SKM-1 treated with dmso at 0.1 percent for 144 hours (cell line): ENCODE results near the gene GNB3.
"Not testable (repeated sequence)": the region's sequence is repeated elsewhere in the genome, so short reads cannot be mapped to it uniquely, and the experiment has no call there.

Experiments used
- DNase-seq: peaks from one replicate; lab custom pipeline; 2025; ENCODE audit not compliant: unreplicated experiment; lab: John Stamatoyannopoulos, UW

The GNB3 gene

DNA sequence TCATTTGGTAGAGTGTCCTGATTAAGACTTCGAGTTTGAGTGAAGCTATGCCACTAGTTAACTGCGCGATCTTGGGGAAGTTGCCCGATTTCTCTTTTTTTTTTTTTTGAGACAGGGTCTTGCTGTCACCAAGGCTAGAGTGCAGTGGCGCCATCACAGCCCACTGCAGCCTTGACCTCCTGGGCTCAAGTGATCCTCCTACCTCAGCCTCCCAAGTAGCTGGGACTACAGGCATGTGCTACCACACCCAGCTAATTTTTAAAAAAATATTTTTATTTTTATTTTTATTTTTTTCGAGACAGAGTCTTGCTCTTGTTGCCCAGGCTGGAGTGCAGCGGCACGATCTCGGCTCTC is 33.3 kb downstream of the GNB3 start:
- DNase-seq = not testable (repeated sequence)

GRCh38 chr12:6879824-6880223 is 39.1 kb downstream of the GNB3 start:
- not testable (repeated sequence) for DNase-seq

DNA sequence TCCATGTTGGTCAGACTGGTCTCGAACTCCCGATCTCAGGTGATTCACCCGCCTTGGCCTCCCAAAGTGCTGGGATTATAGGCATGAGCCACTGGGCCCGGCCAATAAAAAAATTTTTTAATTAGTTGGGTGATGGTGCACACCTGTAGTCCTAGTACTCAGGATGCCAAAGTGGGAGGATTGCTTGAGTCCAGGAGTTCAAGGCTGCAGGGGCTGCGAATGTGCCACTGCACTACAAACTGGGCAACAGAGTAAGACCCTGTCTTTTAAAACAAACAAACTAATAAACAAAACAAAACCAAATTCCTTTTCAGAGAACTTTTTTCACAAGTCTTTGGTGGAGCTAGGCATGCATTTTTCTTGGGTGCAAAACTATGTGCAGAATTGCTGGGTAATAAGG is 42.5 kb downstream of the GNB3 start:
- DNase-seq = no peak

- DNase-seq = no peak
Measured at GRCh38 chr12:6883683-6884082, 43.0 kb downstream of the GNB3 start.

GRCh38 chr12:6884539-6884938 is 43.8 kb downstream of the GNB3 start:
- DNase-seq = no peak

GRCh38 chr12:6886206-6886999 is 45.7 kb downstream of the GNB3 start:
- not testable (repeated sequence) for DNase-seq

GRCh38 chr12:6887460-6887859 is 46.7 kb downstream of the GNB3 start:
- no peak for DNase-seq

GRCh38 chr12:6888360-6888759 is 47.6 kb downstream of the GNB3 start:
- no peak for DNase-seq

DNA sequence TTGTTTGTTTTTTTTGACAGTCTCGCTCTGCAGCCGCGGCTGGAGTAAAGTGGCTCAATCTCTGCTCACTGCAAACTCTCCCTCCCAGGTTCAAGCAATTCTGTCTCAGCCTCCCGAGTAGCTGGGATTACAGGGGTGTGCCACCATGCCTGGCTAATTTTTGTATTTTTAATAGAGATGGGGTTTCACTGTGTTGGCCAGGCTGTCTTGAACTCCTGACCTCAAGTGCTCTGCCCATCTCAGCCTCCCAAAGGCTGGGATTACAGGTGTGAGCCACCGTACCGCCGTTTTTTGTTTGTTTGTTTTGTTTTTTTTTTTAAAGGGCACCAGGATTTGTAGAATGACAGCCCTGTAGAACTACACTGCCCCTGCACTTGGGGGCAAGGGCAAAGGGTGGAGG is 48.1 kb downstream of the GNB3 start:
- not testable (repeated sequence) for DNase-seq

GRCh38 chr12:6889775-6890573 is 49.2 kb downstream of the GNB3 start:
- not testable (repeated sequence) for DNase-seq

GRCh38 chr12:6890789-6891645 is 50.3 kb downstream of the GNB3 start:
- peak; percentile 78 for DNase-seq

GRCh38 chr12:6891646-6892001 is 50.9 kb downstream of the GNB3 start:
- no peak for DNase-seq

GRCh38 chr12:6892683-6893082 is 52.0 kb downstream of the GNB3 start:
- not testable (repeated sequence) for DNase-seq

GRCh38 chr12:6894321-6894720 is 53.6 kb downstream of the GNB3 start:
- DNase-seq = no peak
